Measurements from ENCODE around the gene UGT2B15. TPM values are rescaled to one million over a fixed set of nuclear protein-coding genes. Genes with fewer than 3 reads are reported as not detected.

Gene UGT2B15
- total RNA-seq, 1 experiment from 2014 or later, result 0.32 TPM

GRCh38 chr4:68606240-68606639, 64.2 kb downstream of the UGT2B15 start:
- H3K4me1 ChIP-seq, result no peaks in the 10 kb centered on the region
- ChIA-PET POLR2A (no interaction called here), CTCF (no interaction called here)
- intact Hi-C loops (cut with micrococcal nuclease; ENCODE audit: unreplicated experiment), result no loop called here
- DNase-seq, result no peak
- no peak overlapping the region for H3K4me3 ChIP-seq (ENCODE audit: low read depth, low read length)
- no peaks in the 10 kb centered on the region for H3K36me3 ChIP-seq (ENCODE audit: control insufficient read depth, insufficient read depth, low read length)
- peaks cover 8% of the 10 kb centered on the region for H3K9me3 ChIP-seq
- no peak for TF ChIP-seq CTCF (IDR thresholded peaks at IDR 0.05; ENCODE audit: insufficient read depth in 1 of 2, low read depth in 1 of 2, low read length in 1 of 2, severe bottlenecking in 1 of 2, unreplicated experiment in 1 of 2)
- no TSS peak for BruUV-seq (replicated peaks)
- H3K4me3 Mint-ChIP-seq (ENCODE audit: unreplicated experiment), result no peak overlapping the region
- peaks cover 22% of the 10 kb centered on the region for H3K9me3 Mint-ChIP-seq (ENCODE audit: unreplicated experiment)
- no peaks in the 10 kb centered on the region for H3K4me1 Mint-ChIP-seq (ENCODE audit: low read depth, unreplicated experiment)
- no peaks in the 10 kb centered on the region for H3K27me3 ChIP-seq (replicated peaks; ENCODE audit: control insufficient read depth, insufficient read depth, low read length)
- H3K27me3 Mint-ChIP-seq (ENCODE audit: insufficient read depth, unreplicated experiment), result no peaks in the 10 kb centered on the region
- no peaks in the 10 kb centered on the region for H3K36me3 Mint-ChIP-seq (ENCODE audit: insufficient read depth, unreplicated experiment)
- no peak overlapping the region for H3K27ac Mint-ChIP-seq (ENCODE audit: unreplicated experiment)

- peaks cover 8% of the 10 kb centered on the region for H3K4me1 ChIP-seq
- H3K36me3 ChIP-seq (ENCODE audit: control insufficient read depth, insufficient read depth, low read length), result no peaks in the 10 kb centered on the region
- no peak for TF ChIP-seq CTCF (IDR thresholded peaks at IDR 0.05; ENCODE audit: insufficient read depth in 1 of 2, low read depth in 1 of 2, low read length in 1 of 2, severe bottlenecking in 1 of 2, unreplicated experiment in 1 of 2)
- H3K27ac Mint-ChIP-seq (ENCODE audit: unreplicated experiment), result no peak overlapping the region
- DNase-seq, result no peak
- no peak overlapping the region for H3K4me3 Mint-ChIP-seq (ENCODE audit: unreplicated experiment)
- H3K4me3 ChIP-seq (ENCODE audit: low read depth, low read length), result no peak overlapping the region
- H3K9me3 Mint-ChIP-seq (ENCODE audit: unreplicated experiment), result peaks cover 13% of the 10 kb centered on the region
- intact Hi-C loops (cut with micrococcal nuclease; ENCODE audit: unreplicated experiment), result no loop called here
- POLR2A ChIA-PET, result no interaction called here
- H3K4me1 Mint-ChIP-seq (ENCODE audit: low read depth, unreplicated experiment), result peaks cover 7% of the 10 kb centered on the region
- H3K27me3 Mint-ChIP-seq (ENCODE audit: insufficient read depth, unreplicated experiment), result no peaks in the 10 kb centered on the region
- peaks cover 6% of the 10 kb centered on the region; the same call in 1 of the 2 replicates for H3K9me3 ChIP-seq
- CTCF ChIA-PET, result no interaction called here
- no TSS peak for BruUV-seq (replicated peaks)
- no peaks in the 10 kb centered on the region for H3K36me3 Mint-ChIP-seq (ENCODE audit: insufficient read depth, unreplicated experiment)
- H3K27me3 ChIP-seq (replicated peaks; ENCODE audit: control insufficient read depth, insufficient read depth, low read length), result no peaks in the 10 kb centered on the region
Measured at GRCh38 chr4:68599150-68599549, 71.3 kb downstream of the UGT2B15 start.

GRCh38 chr4:68597482-68597881, 73.0 kb downstream of the UGT2B15 start:
- no peaks in the 10 kb centered on the region for H3K36me3 Mint-ChIP-seq (ENCODE audit: insufficient read depth, unreplicated experiment)

More at GRCh38 chr4:68597482-68597881, 73.0 kb downstream of the UGT2B15 start:
- H3K4me3 Mint-ChIP-seq (ENCODE audit: unreplicated experiment), result no peak overlapping the region
- no TSS peak for BruUV-seq (replicated peaks)
- H3K4me3 ChIP-seq (ENCODE audit: low read depth, low read length), result no peak overlapping the region
- no peaks in the 10 kb centered on the region for H3K36me3 ChIP-seq (ENCODE audit: control insufficient read depth, insufficient read depth, low read length)
- no peaks in the 10 kb centered on the region for H3K9me3 ChIP-seq
- H3K9me3 Mint-ChIP-seq (ENCODE audit: unreplicated experiment), result peaks cover 11% of the 10 kb centered on the region
- ChIA-PET POLR2A (no interaction called here), CTCF (no interaction called here)
- no peaks in the 10 kb centered on the region for H3K27me3 ChIP-seq (replicated peaks; ENCODE audit: control insufficient read depth, insufficient read depth, low read length)
- no peak overlapping the region for H3K27ac Mint-ChIP-seq (ENCODE audit: unreplicated experiment)
- H3K27me3 Mint-ChIP-seq (ENCODE audit: insufficient read depth, unreplicated experiment), result no peaks in the 10 kb centered on the region
- H3K4me1 Mint-ChIP-seq (ENCODE audit: low read depth, unreplicated experiment), result peaks cover 7% of the 10 kb centered on the region
- intact Hi-C loops (cut with micrococcal nuclease; ENCODE audit: unreplicated experiment), result no loop called here
- H3K4me1 ChIP-seq, result peaks cover 8% of the 10 kb centered on the region
- DNase-seq, result peak in 1 of 2 experiments; percentile 13
- no peak for TF ChIP-seq CTCF (IDR thresholded peaks at IDR 0.05; ENCODE audit: insufficient read depth in 1 of 2, low read depth in 1 of 2, low read length in 1 of 2, severe bottlenecking in 1 of 2, unreplicated experiment in 1 of 2)

Other genes starting within 250 kb of the UGT2B15 start
- not detected in 2 replicates for gene TMPRSS11E, start 223.2 kb downstream of the UGT2B15 start, total RNA-seq (2022)
- 0.19 and 0.20 TPM in 2 replicates for gene UGT2B17, start 94.3 kb downstream of the UGT2B15 start, total RNA-seq (2022)
- gene UGT2B10, start 145.3 kb upstream of the UGT2B15 start, total RNA-seq (2022), result 0.25 and 0.37 TPM in 2 replicates